Panc1 (cell line): ENCODE results near the gene KCNQ4.

Source experiments
- CTCF ChIP-seq: fragments of 450-650 bp; IDR thresholded peaks from 2 replicates; pipeline ENCODE4 v1.5.1; 2017; ENCODE audit warnings: mild to moderate bottlenecking
- POLR2AphosphoS5 ChIP-seq: IDR thresholded peaks from 2 replicates; pipeline ENCODE4 v1.6.1; 2012; ENCODE audit warnings: mild to moderate bottlenecking, low read depth, low read length, moderate library complexity
- SIN3A ChIP-seq: IDR thresholded peaks from 2 replicates; pipeline ENCODE4 v1.6.1; 2012; ENCODE audit warnings: low read depth, mild to moderate bottlenecking, low read length, moderate library complexity, borderline replicate concordance; ENCODE audit not compliant: insufficient read depth
- TCF7L2 ChIP-seq: IDR thresholded peaks from 2 replicates; pipeline ENCODE4 v1.6.1; 2011; ENCODE audit warnings: mild to moderate bottlenecking, low read depth, low read length, inconsistent platforms

GRCh38 chr1:40743452-40743851 lies 40.1 kb upstream of the KCNQ4 start:
- TF ChIP-seq CTCF, result no peak
- no peak for TF ChIP-seq POLR2AphosphoS5
- no peak for TF ChIP-seq TCF7L2
- no peak for TF ChIP-seq SIN3A
